HG02981 (cell line): ENCODE data around the gene LDLRAD4.
"Not testable (repeated sequence)": the region's sequence is repeated elsewhere in the genome, so short reads cannot be mapped to it uniquely, and the experiment has no call there.

Experiments used
- ATAC-seq: cut with Tn5 transposase; IDR thresholded peaks from one replicate; pipeline ENCODE4 v1.9.1; 2021; ENCODE audit warnings: mild to moderate bottlenecking, moderate library complexity; ENCODE audit not compliant: unreplicated experiment

The LDLRAD4 gene

DNA sequence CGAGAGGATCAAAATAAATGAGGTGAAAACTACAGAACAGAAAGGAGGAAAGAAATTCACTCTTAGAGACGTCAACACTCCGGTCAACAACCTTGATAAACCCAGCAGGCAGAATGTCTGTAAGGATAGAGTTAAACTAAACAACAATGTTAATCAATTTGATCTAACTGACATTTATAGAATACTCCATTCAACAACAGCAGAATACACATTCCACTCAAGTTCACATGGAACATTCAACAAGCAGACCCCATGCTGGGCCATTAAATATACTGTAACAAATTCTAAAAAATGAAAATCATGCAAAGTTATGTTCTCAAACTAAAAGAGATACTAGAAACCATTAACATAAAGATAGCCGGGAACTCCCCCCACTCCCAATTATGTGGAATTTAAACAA, 466.0 kb downstream of the LDLRAD4 start:
- ATAC-seq, result no peak

DNA sequence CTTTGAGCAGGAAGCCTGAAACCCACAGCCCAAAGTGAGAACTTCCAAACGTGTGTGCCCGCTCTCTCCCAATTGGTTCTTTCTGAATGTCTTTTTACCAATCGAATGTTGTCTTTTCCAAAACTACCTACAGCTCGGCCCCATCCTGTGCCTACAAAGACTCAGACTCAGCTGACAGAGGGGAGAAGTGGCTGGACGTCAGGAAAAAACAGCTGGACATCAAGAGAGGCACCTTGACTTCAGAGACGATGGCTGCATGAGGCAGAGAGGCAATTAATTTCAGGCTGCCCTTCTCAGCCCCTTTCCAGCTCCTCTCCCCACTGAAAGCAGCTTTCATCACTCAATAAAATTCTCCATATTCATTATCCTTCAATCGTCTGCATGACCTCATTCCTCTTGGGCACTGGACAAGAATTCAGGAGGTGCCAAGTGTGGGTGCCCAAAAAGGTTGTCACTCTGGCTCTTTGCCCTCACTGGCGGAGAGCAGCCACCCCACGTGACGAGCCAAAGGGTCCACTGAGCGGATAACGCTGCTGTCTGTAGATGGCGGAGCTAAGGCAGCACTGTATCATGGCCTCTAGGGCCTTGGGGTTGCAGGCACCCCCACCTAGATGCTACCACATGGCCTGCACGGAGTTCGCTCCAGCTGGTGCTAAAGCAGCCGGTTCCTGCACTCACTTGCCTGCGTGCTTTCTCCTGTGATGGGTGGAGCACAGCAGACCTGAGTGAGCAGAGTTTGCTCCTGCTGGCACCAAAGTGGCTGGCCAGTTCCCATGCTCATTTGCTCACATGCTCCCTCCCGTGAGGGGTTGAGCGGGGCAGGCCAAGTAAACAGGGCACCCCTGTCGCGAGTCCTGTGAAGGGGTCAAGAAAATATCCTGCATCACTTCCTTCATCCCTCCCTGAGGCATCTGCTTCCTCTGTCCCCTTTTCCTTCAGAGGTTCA, 469.9 kb downstream of the LDLRAD4 start:
- no peak for ATAC-seq

DNA sequence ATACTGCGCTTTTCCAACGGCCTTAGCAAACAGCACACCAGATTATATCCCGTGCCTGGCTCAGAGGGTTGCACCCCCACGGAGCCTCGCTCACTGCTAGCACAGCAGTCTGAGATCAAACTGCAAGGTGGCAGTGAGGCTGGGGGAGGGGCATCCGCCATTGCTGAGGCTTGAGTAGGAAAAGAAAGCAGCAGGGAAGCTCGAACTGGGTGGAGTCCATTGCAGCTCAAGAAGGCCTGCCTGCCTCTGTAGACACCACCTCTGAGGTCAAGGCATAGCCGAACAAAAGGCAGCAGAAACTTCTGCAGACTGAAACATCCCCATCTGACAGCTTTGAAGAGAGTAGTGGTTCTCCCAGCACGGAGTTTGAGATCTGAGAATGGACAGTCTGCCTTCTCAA, 471.5 kb downstream of the LDLRAD4 start:
- ATAC-seq, result not testable (repeated sequence)

DNA sequence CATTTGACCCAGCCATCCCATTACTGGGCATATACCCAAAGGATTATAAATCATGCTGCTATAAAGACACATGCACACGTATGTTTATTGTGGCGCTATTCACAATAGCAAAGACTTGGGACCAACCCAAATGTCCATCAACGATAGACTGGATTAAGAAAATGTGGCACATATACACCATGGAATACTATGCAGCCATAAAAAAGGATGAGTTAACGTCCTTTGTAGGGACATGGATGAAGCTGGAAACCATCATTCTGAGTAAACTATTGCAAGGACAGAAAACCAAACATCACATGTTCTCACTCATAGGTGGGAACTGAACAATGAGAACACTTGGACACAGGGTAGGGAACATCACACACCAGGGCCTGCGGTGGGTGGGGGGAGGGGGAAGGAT, 476.8 kb downstream of the LDLRAD4 start:
- ATAC-seq, result not testable (repeated sequence)

DNA sequence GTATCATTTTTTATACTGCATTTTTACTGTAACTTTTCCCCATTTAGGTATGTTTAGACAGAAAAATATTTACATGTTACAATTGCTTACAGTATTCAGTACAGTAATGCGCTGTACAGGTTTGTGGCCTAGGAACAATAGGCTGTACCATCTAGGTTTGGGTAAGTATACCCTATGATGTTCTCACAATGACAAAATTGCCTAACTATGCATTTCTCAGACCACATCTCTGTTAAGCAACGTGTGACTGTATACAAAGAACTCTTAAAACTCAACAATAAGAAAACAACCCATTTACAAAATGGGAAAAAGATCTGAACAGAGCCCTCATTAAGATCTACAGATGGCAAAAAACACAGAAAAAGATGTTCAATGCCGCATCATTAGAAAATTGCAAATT, 478.4 kb downstream of the LDLRAD4 start:
- no peak for ATAC-seq

DNA sequence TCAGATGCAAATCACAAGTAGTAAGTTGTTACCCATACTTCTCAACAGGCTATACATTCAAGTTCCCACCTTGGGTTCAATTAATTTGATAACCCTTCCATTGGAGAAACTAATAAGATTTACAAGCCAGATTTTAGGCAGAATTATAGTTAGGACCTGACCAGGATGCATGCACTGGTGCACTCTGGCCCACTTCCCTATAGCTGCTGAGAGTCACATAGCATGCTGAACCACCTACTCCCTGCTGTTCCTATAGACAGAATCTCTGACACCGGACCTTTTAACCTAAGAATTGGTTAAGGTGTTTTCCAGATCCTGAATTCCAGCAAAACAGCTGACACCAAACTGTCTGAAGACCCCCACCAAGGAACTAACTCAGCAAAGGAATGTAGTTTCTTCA, 481.6 kb downstream of the LDLRAD4 start:
- ATAC-seq, result no peak
